ENCODE data around the gene AUTS2. TPM values are rescaled to one million over a fixed set of nuclear protein-coding genes. Genes with fewer than 3 reads are reported as not detected.

Gene AUTS2
- total and polyA plus RNA-seq, 10 of the 15 experiments (the other 5 are each of a cell fraction or from before 2014, with no cell fraction given) = 6.4 to 55.6 (median 21.6) TPM

- no peak overlapping the region for H3K4me3 ChIP-seq
- in situ Hi-C loops (cut with MboI) = no loop called here
- ChIA-PET RAD21 (ENCODE audit: unreplicated experiment) (interaction anchor here (7.1 kb wide), 1 partner anchor 10 kb away, joined by 53 read pairs; no protein-coding TSS in a partner anchor), SMC1A (ENCODE audit: uncharacterized antibody, unreplicated experiment) (interaction anchor here (2.4 kb wide), 1 partner anchor 11 kb away, joined by 10 read pairs; no protein-coding TSS in a partner anchor), CTCF (no interaction called here), POLR2A (no interaction called here)
- FAIRE-seq = no peak
- no peak overlapping the region; the same call in 1 of the 2 replicates for H3K27ac ChIP-seq (ENCODE audit: control insufficient read depth, insufficient read depth)
- no TSS peak for BruUV-seq (replicated peaks)
- no peak overlapping the region for H2AFZ ChIP-seq (ENCODE audit: control insufficient read depth, low read depth, low read length)
- no peak for ATAC-seq
- H3K27me3 ChIP-seq (replicated peaks in 1 of 2; ENCODE audit: control insufficient read depth in 2 of 2, insufficient read depth in 2 of 2, low read length in 1 of 2) = no peaks in the 10 kb centered on the region
- no peak for DNase-seq (ENCODE audit: low read depth, low spot score)
- peaks cover 26% of the 10 kb centered on the region for H3K4me1 ChIP-seq (ENCODE audit: control insufficient read depth, insufficient read depth, low read length)
- peaks cover 8 to 23% of the 10 kb centered on the region in 2 experiments; a peak in 3 of 4 replicates for H3K36me3 ChIP-seq (ENCODE audit: control insufficient read depth in 2 of 2, insufficient read depth in 2 of 2, low read length in 1 of 2)
- 74% methylated on average over 4 of the region's 4 CpGs for WGBS (ENCODE audit: insufficient coverage, insufficient replicate concordance, low lambda C conversion rate, missing lambda C conversion rate)
- no peak overlapping the region for H3K9ac ChIP-seq (ENCODE audit: control insufficient read depth, insufficient read depth, low read length)
- H4K20me1 ChIP-seq (ENCODE audit: control insufficient read depth, insufficient read depth) = no peaks in the 10 kb centered on the region
- peaks cover 37% of the 10 kb centered on the region for H3K79me2 ChIP-seq (ENCODE audit: control insufficient read depth, insufficient read depth, low read length)
- TF ChIP-seq GATAD2B (conservative IDR thresholded peaks at IDR 0.05; ENCODE audit: low read depth) = no peak
- TF ChIP-seq IRF5 (IDR thresholded peaks at IDR 0.05; ENCODE audit: borderline replicate concordance) = no peak
- TF ChIP-seq ESRRA (IDR thresholded peaks at IDR 0.05; ENCODE audit: low read length) = no peak
- H3K4me2 ChIP-seq (ENCODE audit: control insufficient read depth, insufficient read depth) = no peak overlapping the region
- no peaks in the 10 kb centered on the region for H3K9me3 ChIP-seq (replicated peaks; ENCODE audit: control insufficient read depth, insufficient read depth, low read length)
- intact Hi-C loops (cut with micrococcal nuclease; ENCODE audit: unreplicated experiment) = loop anchor here (10.0 kb wide), 1 partner anchor 962 kb away; no protein-coding TSS in a partner anchor
These were observed 1168.4 kb downstream of the AUTS2 start for GRCh38 chr7:70766694-70767093.

- Histone ChIP-seq H3K79me2 (ENCODE audit: control insufficient read depth, insufficient read depth, low read length) (peaks cover 20% of the 10 kb centered on the region), H3K4me3 (no peak overlapping the region), H4K20me1 (ENCODE audit: control insufficient read depth, insufficient read depth) (no peaks in the 10 kb centered on the region), H3K4me1 (ENCODE audit: control insufficient read depth, insufficient read depth, low read length) (peaks cover 1% of the 10 kb centered on the region), H3K27ac (ENCODE audit: control insufficient read depth, insufficient read depth) (no peak overlapping the region), H3K36me3 (ENCODE audit: control insufficient read depth in 2 of 2, insufficient read depth in 2 of 2, low read length in 1 of 2) (peaks cover 11 to 20% of the 10 kb centered on the region in 2 experiments; a peak in 2 of 4 replicates), H3K9me3 (replicated peaks; ENCODE audit: control insufficient read depth, insufficient read depth, low read length) (no peaks in the 10 kb centered on the region), H3K27me3 (replicated peaks in 1 of 2; ENCODE audit: control insufficient read depth in 2 of 2, insufficient read depth in 2 of 2, low read length in 1 of 2) (no peaks in the 10 kb centered on the region), H3K9ac (ENCODE audit: control insufficient read depth, insufficient read depth, low read length) (no peak overlapping the region), H2AFZ (ENCODE audit: control insufficient read depth, low read depth, low read length) (no peak overlapping the region), H3K4me2 (ENCODE audit: control insufficient read depth, insufficient read depth) (no peak overlapping the region)
- ATAC-seq = no peak
- RAD21 ChIA-PET (ENCODE audit: unreplicated experiment) = interaction anchor here (1.1 to 1.4 kb wide), 2 partner anchors 48 to 49 kb away, joined by 3 to 4 read pairs; no protein-coding TSS in a partner anchor
- no peak for DNase-seq (ENCODE audit: low read depth, low spot score)
- SMC1A ChIA-PET (ENCODE audit: uncharacterized antibody, unreplicated experiment) = interaction anchor here (0.9 to 12.4 kb wide), 9 partner anchors 9 to 72 kb away, joined by 3 to 114 read pairs (median 4); no protein-coding TSS in a partner anchor
- POLR2A ChIA-PET = interaction anchor here (0.6 kb wide), 1 partner anchor 681 kb away, joined by 3 read pairs; no protein-coding TSS in a partner anchor
- in situ Hi-C loops (cut with MboI) (no loop called here), intact Hi-C loops (cut with micrococcal nuclease; ENCODE audit: unreplicated experiment) (no loop called here)
- 91% methylated on average over 5 of the region's 5 CpGs for WGBS (ENCODE audit: insufficient coverage, insufficient replicate concordance, low lambda C conversion rate, missing lambda C conversion rate)
- no TSS peak for BruUV-seq (replicated peaks)
- CTCF ChIA-PET = interaction anchor here (1.0 to 2.1 kb wide), 7 partner anchors 8 to 902 kb away, joined by 3 to 7 read pairs (median 6); no protein-coding TSS in a partner anchor
- no peak for FAIRE-seq
- TF ChIP-seq SUPT20H (IDR thresholded peaks at IDR 0.05; ENCODE audit: borderline replicate concordance, control insufficient read depth, low read depth, low read length) (no peak), TBL1XR1 (IDR thresholded peaks at IDR 0.05; ENCODE audit: low read depth, low read length) (no peak), HDAC2 (IDR thresholded peaks at IDR 0.05) (no peak), ETV6 (conservative IDR thresholded peaks at IDR 0.05 in 1 of 2, IDR thresholded peaks at IDR 0.05 in 1 of 2; ENCODE audit: borderline replicate concordance in 1 of 2, low read depth in 1 of 2) (no peak), IKZF2 (IDR thresholded peaks at IDR 0.05) (no peak), PAX8 (IDR thresholded peaks at IDR 0.05) (no peak), NR2F1 (conservative IDR thresholded peaks at IDR 0.05) (no peak), ZBTB33 (IDR thresholded peaks at IDR 0.05) (no peak)
These were observed 1171.9 kb downstream of the AUTS2 start for GRCh38 chr7:70770154-70770553.

Measured in GM12878 (cell line).